GM12891 (cell line): ENCODE data around the gene LRP6.
"Not testable (repeated sequence)": the region's sequence is repeated elsewhere in the genome, so short reads cannot be mapped to it uniquely, and the experiment has no call there.

Source experiments
- DNase-seq: peaks from one replicate; pipeline ENCODE4 v3.0.0; 2011; ENCODE audit warnings: low spot score; ENCODE audit not compliant: insufficient read length
- FAIRE-seq: peaks from 2 replicates; lab custom pipeline; 2011; peaks lifted over from hg19 to GRCh38; lab: Jason Lieb, UNC
- PAX5 ChIP-seq: IDR thresholded peaks from 2 replicates; pipeline ENCODE4 v1.6.1; 2011; ENCODE audit warnings: low read length, moderate library complexity, mild to moderate bottlenecking; ENCODE audit not compliant: insufficient read depth, severe bottlenecking
- POLR2A ChIP-seq: IDR thresholded peaks from 2 replicates; pipeline ENCODE4 v1.6.1; 2011; ENCODE audit warnings: low read depth, low read length, control low read depth
- POLR2AphosphoS5 ChIP-seq: IDR thresholded peaks from 2 replicates; pipeline ENCODE4 v1.6.1; 2011; ENCODE audit warnings: low read depth, low read length, control low read depth
- POU2F2 ChIP-seq: IDR thresholded peaks from 2 replicates; pipeline ENCODE4 v1.6.1; 2011; ENCODE audit warnings: low read depth, mild to moderate bottlenecking, control low read depth, low read length, moderate library complexity
- SPI1 ChIP-seq: IDR thresholded peaks from 2 replicates; pipeline ENCODE4 v1.6.1; 2011; ENCODE audit warnings: low read depth, low read length, control low read depth
- TAF1 ChIP-seq: IDR thresholded peaks from 2 replicates; pipeline ENCODE4 v1.6.1; 2011; ENCODE audit warnings: low read depth, low read length, control low read depth

Gene LRP6

DNA sequence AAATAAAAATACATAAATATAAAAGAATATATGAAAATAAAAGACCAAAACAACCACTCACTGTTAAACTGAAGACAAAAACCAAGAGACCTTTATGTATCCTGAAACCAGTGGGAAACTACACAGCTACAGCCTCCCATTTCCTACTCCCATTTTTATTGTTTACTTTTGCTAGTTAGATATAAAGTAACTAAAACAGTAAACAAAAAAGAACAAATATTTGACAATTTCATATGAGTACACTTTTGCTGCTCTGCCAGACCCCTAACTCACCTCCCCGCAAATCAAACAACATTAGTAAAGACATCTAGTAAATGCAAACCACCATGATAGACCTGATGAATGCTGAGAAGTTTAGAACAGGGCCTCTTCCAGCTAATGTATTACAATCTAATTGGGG is 99.0 kb downstream of the LRP6 start:
- DNase-seq (no peak), FAIRE-seq (no peak)
- no peak for TF ChIP-seq POLR2A
- TF ChIP-seq TAF1 = no peak
- no peak for TF ChIP-seq POLR2AphosphoS5
- no peak for TF ChIP-seq PAX5
- TF ChIP-seq SPI1 = no peak
- TF ChIP-seq POU2F2 = no peak

DNA sequence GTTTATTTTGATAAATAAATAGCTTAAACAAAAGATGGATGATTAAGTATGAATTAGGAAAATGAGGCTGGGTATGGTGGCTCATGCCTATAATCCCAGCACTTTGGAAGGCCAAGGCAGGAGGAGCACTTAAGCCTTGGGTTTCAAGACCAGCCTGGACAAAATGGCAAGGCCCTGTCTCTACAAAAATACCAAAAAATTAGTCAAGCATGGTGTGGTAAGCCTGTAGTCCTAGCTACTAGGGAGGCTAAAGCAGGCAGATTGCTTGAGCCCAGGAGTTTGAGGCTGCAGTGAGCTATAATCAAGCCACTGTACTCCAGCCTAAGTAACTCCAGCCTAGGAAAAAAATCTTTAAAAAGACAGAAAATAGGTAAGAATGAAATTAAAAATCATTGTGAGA is 100.1 kb downstream of the LRP6 start:
- TF ChIP-seq POLR2AphosphoS5 (no peak), PAX5 (no peak), POLR2A (no peak), TAF1 (no peak), POU2F2 (no peak), SPI1 (no peak)
- FAIRE-seq = no peak
- DNase-seq = no peak

DNA sequence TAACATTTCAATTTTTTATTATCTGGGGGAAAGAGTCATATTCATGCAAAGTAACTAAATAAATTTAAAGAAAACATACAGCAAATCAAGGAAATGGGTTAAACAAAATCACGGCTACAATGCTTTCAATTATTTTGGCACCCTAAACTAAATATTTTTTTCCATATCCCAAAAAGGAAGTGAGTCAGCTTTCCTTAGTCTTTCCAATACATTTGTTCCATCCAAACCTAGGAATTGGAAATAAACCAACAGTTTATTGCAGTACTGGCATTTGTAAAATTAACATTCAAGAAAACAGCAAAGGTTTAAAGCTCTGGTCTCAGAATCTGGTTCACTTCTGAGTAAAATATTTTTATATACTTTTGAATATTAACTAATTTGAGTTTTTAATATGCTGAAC is 106.9 kb downstream of the LRP6 start:
- DNase-seq (no peak), FAIRE-seq (no peak)
- TF ChIP-seq PAX5 (no peak), POLR2A (no peak), SPI1 (no peak), POLR2AphosphoS5 (no peak), TAF1 (no peak), POU2F2 (no peak)

DNA sequence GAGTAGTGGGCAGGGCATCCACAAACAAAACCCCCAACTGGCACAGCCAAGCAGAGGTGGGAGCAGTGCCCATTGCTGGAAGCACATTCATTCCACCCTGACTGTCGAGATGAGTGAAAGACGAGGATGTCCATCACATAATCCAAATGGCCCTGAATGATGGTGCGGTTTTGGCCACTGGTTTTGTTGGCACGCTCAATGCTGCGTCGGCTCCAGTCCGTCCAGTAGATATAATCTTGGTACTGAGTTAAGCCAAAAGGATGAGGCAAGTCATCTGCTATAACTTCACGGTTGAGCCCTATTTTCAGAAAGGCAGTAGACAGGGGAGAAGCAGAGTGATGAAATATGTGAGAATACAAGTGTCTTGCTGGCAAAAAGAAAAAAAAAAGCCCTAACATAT is 108.0 kb downstream of the LRP6 start:
- FAIRE-seq (no peak), DNase-seq (no peak)
- TF ChIP-seq TAF1 (no peak), SPI1 (no peak), PAX5 (no peak), POLR2AphosphoS5 (no peak), POLR2A (no peak)

DNA sequence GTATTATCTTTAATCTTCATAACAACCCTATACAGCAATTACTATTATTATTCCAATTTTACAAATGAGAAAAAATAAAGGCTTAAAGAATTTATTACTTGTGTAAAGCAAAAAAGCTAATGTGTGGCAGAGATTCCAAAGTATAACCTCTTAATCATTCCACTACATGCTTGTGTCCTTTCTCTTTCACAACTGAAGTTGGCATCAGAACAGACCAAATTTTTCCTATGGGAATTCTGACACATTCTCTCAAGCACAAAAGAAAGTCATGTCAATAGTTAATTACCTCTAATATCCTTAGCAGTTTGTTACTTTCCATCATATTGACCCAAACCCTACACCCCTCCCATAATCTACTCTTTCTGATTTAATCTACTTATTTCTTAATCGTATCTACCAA is 109.4 kb downstream of the LRP6 start:
- DNase-seq = no peak
- no peak for FAIRE-seq
- TF ChIP-seq POLR2A (no peak), POU2F2 (no peak), TAF1 (no peak), SPI1 (no peak), PAX5 (no peak), POLR2AphosphoS5 (no peak)

DNA sequence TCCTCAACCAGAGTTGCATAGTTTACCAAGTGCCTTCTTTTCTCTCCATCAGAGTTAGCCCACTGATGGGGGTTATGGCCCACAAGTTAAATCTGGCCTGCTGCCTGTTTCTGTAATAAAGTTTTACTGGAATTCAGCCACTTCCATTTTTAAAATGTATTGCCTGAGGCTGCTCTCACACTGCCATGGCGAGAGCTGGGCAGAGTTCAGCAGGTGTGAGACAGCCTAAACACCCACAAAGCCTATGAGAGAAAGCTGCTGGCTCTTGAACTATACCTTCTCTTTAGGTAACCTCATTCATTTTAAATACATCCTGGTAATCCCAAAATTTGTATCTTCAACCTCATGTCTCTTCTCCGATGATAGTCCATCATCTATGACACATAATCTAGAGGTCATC is 110.0 kb downstream of the LRP6 start:
- no peak for DNase-seq
- TF ChIP-seq POLR2AphosphoS5 (no peak), SPI1 (no peak)
- FAIRE-seq = no peak

DNA sequence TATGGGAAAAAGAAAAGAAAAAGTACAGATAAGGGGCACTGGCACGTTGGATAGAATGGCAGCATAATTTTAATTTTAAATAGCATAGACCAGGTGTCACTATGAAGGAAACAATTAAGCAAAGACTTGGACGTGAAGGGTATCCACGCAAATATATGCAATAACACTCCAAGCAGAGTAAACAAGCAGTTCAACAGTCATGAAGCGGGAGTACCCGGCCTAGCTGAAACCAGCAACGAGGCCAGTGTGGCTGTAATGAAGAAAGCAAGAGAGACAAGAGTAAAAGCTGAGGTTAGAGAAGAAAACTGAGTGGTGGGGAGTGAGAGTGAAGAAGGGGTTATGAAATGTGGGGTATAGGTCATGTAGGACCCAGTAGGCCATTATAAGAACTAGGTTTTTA is 110.7 kb downstream of the LRP6 start:
- DNase-seq (no peak), FAIRE-seq (no peak)
- no peak for TF ChIP-seq POLR2AphosphoS5
- no peak for TF ChIP-seq POLR2A
- TF ChIP-seq PAX5 = no peak
- no peak for TF ChIP-seq POU2F2
- TF ChIP-seq TAF1 = no peak
- no peak for TF ChIP-seq SPI1

DNA sequence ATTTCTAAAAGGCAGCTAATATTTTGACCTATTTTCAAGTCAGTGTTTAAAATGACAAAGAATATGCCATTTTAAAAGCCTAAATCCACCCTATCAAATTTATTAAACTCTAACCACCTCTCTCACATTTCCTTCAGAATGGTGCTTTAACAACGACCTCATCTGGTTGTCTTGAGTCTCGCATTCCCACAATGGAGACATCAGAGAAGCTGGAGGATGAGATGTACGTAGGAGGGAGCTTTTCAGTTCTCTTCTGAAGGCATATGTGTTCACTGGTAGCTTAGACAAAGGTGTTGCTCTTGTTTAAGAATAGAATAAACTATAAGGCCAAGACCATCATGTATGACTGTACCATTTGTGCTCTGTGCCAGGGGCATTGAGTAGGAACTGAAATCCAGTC is 113.2 kb downstream of the LRP6 start:
- no peak for FAIRE-seq
- no peak for DNase-seq
- TF ChIP-seq SPI1 (peak; percentile 16; the same call in 1 of the 2 replicates), PAX5 (no peak)

DNA sequence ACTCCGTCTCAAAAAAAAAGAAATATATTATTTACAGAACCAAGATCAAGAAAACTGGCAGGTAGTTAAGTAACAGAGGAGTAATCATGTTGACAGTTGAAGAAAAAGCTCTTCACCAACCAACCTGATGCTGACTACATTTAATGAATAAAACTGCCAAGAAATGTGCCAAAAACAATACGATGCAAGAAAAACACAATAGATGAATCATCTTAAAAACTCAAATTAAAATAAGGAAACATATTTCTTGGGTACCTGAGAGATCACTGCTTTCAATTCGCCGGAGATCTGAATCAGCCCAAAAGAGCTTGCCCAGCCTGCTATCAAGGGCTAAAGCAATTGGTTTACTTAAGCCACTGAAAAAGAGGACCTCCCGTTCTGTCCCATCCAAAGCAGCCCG is 119.7 kb downstream of the LRP6 start:
- DNase-seq = no peak
- no peak for TF ChIP-seq PAX5
- no peak for TF ChIP-seq POLR2AphosphoS5
- no peak for TF ChIP-seq TAF1
- TF ChIP-seq POU2F2 = no peak
- TF ChIP-seq SPI1 = no peak
- TF ChIP-seq POLR2A = no peak
- no peak for FAIRE-seq

DNA sequence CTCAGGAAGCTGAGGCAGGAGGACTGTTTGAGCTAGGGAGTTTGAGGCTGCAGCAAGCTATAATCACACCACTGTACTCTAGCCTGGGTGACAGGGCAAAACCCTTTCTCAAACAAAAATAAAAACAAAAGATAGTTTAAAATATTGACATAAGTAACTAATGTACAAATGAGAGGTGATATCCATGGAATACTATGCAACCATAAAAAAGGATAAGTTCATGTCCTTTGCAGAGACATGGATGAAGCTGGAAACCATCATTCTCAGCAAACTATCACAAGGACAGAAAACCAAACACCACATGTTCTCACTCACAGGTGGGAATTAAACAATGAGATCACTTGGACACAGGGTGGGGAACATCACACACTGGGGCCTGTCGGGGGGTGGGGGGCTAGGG is 122.3 kb downstream of the LRP6 start:
- FAIRE-seq, DNase-seq: not testable (repeated sequence)

DNA sequence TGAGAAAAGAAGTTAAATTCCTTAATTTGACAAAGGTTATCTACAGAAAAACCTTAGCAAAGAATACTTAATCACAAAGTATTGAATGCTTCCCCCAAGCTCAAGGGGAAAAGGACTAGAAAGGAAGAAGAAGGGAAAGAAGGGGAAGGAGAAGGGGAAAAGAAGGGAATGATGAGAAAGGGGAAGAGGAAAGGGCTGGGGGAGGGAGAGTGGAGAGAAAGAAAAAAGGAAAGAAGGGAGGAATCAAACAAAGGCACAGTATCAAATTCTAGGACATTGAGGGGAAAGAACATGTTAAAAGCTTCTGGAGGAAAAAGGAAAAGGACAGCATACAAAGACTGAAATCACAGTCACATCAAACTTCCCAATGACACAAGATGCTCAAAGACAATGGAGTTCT is 125.8 kb downstream of the LRP6 start:
- FAIRE-seq (no peak), DNase-seq (no peak)
- TF ChIP-seq SPI1 (no peak), TAF1 (no peak), PAX5 (no peak), POLR2A (no peak), POLR2AphosphoS5 (no peak), POU2F2 (no peak)
